ENCODE measurements around the gene PRSS8.

GRCh38 chr16:31089199-31089598 lies 46.3 kb downstream of the PRSS8 start:
- TF ChIP-seq CTCF (conservative IDR thresholded peaks at IDR 0.05), result no peak
- TF ChIP-seq ZFX (IDR thresholded peaks at IDR 0.05), result no peak

Measured in C4-2B (cell line).